ENCODE data around the gene KLK4. TPM values are rescaled to one million over a fixed set of nuclear protein-coding genes. Genes with fewer than 3 reads are reported as not detected.

The KLK4 gene
- total RNA-seq, 2 experiments from 2014 or later: not detected

- POLR2A ChIA-PET: no interaction called here
- H3K4me3 ChIP-seq (ENCODE audit: low read depth, low read length, poor library complexity, severe bottlenecking): no peak overlapping the region
- no peak overlapping the region for H3K4me2 ChIP-seq (ENCODE audit: low read length)
- CTCF ChIA-PET (ENCODE audit: unreplicated experiment): no interaction called here
- H3K27ac ChIP-seq (ENCODE audit: low read depth, low read length, poor library complexity, severe bottlenecking): no peak overlapping the region
- H2AFZ ChIP-seq (ENCODE audit: low read length): no peak overlapping the region
- H4K20me1 ChIP-seq (ENCODE audit: insufficient read depth, low read length): no peaks in the 10 kb centered on the region
- H3K9me3 ChIP-seq (ENCODE audit: low read length): 0 out of 2 replicates have a peak, but pooled peaks cover 8% of the 10 kb centered on the region
- no peaks in the 10 kb centered on the region for H3K36me3 ChIP-seq (ENCODE audit: insufficient read depth, low read length)
- H3K9me2 ChIP-seq (ENCODE audit: insufficient read depth, low read length): no peaks in the 10 kb centered on the region
- no peak for DNase-seq (ENCODE audit: low spot score)
- no TSS peak for BruUV-seq (replicated peaks)
- TF ChIP-seq, protein P1, sequence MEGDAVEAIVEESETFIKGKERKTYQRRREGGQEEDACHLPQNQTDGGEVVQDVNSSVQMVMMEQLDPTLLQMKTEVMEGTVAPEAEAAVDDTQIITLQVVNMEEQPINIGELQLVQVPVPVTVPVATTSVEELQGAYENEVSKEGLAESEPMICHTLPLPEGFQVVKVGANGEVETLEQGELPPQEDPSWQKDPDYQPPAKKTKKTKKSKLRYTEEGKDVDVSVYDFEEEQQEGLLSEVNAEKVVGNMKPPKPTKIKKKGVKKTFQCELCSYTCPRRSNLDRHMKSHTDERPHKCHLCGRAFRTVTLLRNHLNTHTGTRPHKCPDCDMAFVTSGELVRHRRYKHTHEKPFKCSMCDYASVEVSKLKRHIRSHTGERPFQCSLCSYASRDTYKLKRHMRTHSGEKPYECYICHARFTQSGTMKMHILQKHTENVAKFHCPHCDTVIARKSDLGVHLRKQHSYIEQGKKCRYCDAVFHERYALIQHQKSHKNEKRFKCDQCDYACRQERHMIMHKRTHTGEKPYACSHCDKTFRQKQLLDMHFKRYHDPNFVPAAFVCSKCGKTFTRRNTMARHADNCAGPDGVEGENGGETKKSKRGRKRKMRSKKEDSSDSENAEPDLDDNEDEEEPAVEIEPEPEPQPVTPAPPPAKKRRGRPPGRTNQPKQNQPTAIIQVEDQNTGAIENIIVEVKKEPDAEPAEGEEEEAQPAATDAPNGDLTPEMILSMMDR (conservative IDR thresholded peaks at IDR 0.05; ENCODE audit: low read length): no peak
- TF ChIP-seq EZH2phosphoT487 (IDR thresholded peaks at IDR 0.05; ENCODE audit: borderline replicate concordance, low read depth, low read length): no peak
- intact Hi-C loops (cut with micrococcal nuclease; ENCODE audit: unreplicated experiment): no loop called here
- no peaks in the 10 kb centered on the region for H3K4me1 ChIP-seq (ENCODE audit: insufficient read depth, low read length, poor library complexity, severe bottlenecking)
- H3K79me2 ChIP-seq (ENCODE audit: insufficient read depth, low read depth, low read length): no peaks in the 10 kb centered on the region
Observed at GRCh38 chr19:50891253-50891625, 20.0 kb downstream of the KLK4 start.

GRCh38 chr19:50890422-50891252, 20.6 kb downstream of the KLK4 start:
- Histone ChIP-seq H3K4me1 (ENCODE audit: insufficient read depth, low read length, poor library complexity, severe bottlenecking) (no peaks in the 10 kb centered on the region), H3K9me2 (ENCODE audit: insufficient read depth, low read length) (no peaks in the 10 kb centered on the region), H3K36me3 (ENCODE audit: insufficient read depth, low read length) (no peaks in the 10 kb centered on the region), H3K4me2 (ENCODE audit: low read length) (no peak overlapping the region), H3K79me2 (ENCODE audit: insufficient read depth, low read depth, low read length) (no peaks in the 10 kb centered on the region), H4K20me1 (ENCODE audit: insufficient read depth, low read length) (no peaks in the 10 kb centered on the region), H2AFZ (ENCODE audit: low read length) (no peak overlapping the region), H3K4me3 (ENCODE audit: low read depth, low read length, poor library complexity, severe bottlenecking) (no peak overlapping the region), H3K9me3 (ENCODE audit: low read length) (0 out of 2 replicates have a peak, but pooled peaks cover 8% of the 10 kb centered on the region), H3K27ac (ENCODE audit: low read depth, low read length, poor library complexity, severe bottlenecking) (no peak overlapping the region)
- intact Hi-C loops (cut with micrococcal nuclease; ENCODE audit: unreplicated experiment): no loop called here
- ChIA-PET POLR2A (no interaction called here), CTCF (ENCODE audit: unreplicated experiment) (no interaction called here)
- BruUV-seq (replicated peaks): no TSS peak
- TF ChIP-seq EZH2phosphoT487 (IDR thresholded peaks at IDR 0.05; ENCODE audit: borderline replicate concordance, low read depth, low read length): no peak
- TF ChIP-seq, protein P1 (conservative IDR thresholded peaks at IDR 0.05; ENCODE audit: low read length): no peak
- no peak for DNase-seq (ENCODE audit: low spot score)

DNA sequence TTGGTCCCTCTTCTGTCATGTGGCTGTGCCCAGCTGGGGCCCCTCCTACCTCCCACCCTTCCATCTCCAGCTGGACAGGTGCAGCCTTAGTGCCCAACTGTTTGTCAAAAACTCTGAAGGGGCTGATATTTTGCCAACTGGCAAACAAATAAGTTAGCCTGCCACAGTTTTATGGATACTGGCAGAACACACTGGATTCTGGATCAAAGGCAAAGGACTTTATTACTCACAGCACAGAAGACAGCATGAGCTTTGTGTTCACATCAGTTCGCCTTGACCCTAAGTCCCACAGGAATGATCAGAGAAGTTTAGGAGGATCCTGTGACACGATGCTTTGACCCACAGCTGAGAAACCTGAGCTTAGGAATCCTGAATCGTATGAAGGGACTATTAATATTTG, 21.6 kb downstream of the KLK4 start:
- no peak overlapping the region for H3K4me2 ChIP-seq (ENCODE audit: low read length)
- CTCF ChIA-PET (ENCODE audit: unreplicated experiment): no interaction called here
- H3K4me1 ChIP-seq (ENCODE audit: insufficient read depth, low read length, poor library complexity, severe bottlenecking): no peaks in the 10 kb centered on the region
- no peak overlapping the region for H2AFZ ChIP-seq (ENCODE audit: low read length)
- H3K27ac ChIP-seq (ENCODE audit: low read depth, low read length, poor library complexity, severe bottlenecking): no peak overlapping the region
- BruUV-seq (replicated peaks): no TSS peak
- POLR2A ChIA-PET: interaction anchor here (0.6 kb wide), 1 partner anchor 9 kb away, joined by 3 read pairs; no protein-coding TSS in a partner anchor
- 0 out of 2 replicates have a peak, but pooled peaks cover 2% of the 10 kb centered on the region for H3K9me3 ChIP-seq (ENCODE audit: low read length)
- H3K4me3 ChIP-seq (ENCODE audit: low read depth, low read length, poor library complexity, severe bottlenecking): no peak overlapping the region
- intact Hi-C loops (cut with micrococcal nuclease; ENCODE audit: unreplicated experiment): no loop called here
- TF ChIP-seq EZH2phosphoT487 (IDR thresholded peaks at IDR 0.05; ENCODE audit: borderline replicate concordance, low read depth, low read length): no peak
- TF ChIP-seq, protein P1 (conservative IDR thresholded peaks at IDR 0.05; ENCODE audit: low read length): no peak
- no peaks in the 10 kb centered on the region for H3K79me2 ChIP-seq (ENCODE audit: insufficient read depth, low read depth, low read length)
- H3K9me2 ChIP-seq (ENCODE audit: insufficient read depth, low read length): no peaks in the 10 kb centered on the region
- H3K36me3 ChIP-seq (ENCODE audit: insufficient read depth, low read length): no peaks in the 10 kb centered on the region
- no peaks in the 10 kb centered on the region for H4K20me1 ChIP-seq (ENCODE audit: insufficient read depth, low read length)
- DNase-seq (ENCODE audit: low spot score): no peak
